ENCODE data around the gene LOXL3.

GRCh38 chr2:74534411-74534810, 19.3 kb downstream of the LOXL3 start:
- TF ChIP-seq, protein P1, sequence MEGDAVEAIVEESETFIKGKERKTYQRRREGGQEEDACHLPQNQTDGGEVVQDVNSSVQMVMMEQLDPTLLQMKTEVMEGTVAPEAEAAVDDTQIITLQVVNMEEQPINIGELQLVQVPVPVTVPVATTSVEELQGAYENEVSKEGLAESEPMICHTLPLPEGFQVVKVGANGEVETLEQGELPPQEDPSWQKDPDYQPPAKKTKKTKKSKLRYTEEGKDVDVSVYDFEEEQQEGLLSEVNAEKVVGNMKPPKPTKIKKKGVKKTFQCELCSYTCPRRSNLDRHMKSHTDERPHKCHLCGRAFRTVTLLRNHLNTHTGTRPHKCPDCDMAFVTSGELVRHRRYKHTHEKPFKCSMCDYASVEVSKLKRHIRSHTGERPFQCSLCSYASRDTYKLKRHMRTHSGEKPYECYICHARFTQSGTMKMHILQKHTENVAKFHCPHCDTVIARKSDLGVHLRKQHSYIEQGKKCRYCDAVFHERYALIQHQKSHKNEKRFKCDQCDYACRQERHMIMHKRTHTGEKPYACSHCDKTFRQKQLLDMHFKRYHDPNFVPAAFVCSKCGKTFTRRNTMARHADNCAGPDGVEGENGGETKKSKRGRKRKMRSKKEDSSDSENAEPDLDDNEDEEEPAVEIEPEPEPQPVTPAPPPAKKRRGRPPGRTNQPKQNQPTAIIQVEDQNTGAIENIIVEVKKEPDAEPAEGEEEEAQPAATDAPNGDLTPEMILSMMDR (IDR thresholded peaks at IDR 0.05; ENCODE audit: insufficient read depth, low read length, poor library complexity, severe bottlenecking), result no peak
- no peak for TF ChIP-seq EZH2phosphoT487 (conservative IDR thresholded peaks at IDR 0.05; ENCODE audit: low read length)
